HG03196 (cell line): ENCODE results near the gene MCM9.
A peak's percentile ranks its signal among the peaks of the same experiment; 100 is the strongest.
"Not testable (repeated sequence)": the region's sequence is repeated elsewhere in the genome, so short reads cannot be mapped to it uniquely, and the experiment has no call there.

Experiments used
- ATAC-seq: cut with Tn5 transposase; IDR thresholded peaks from one replicate; pipeline ENCODE4 v1.9.1; 2021; ENCODE audit not compliant: unreplicated experiment

Gene MCM9

DNA sequence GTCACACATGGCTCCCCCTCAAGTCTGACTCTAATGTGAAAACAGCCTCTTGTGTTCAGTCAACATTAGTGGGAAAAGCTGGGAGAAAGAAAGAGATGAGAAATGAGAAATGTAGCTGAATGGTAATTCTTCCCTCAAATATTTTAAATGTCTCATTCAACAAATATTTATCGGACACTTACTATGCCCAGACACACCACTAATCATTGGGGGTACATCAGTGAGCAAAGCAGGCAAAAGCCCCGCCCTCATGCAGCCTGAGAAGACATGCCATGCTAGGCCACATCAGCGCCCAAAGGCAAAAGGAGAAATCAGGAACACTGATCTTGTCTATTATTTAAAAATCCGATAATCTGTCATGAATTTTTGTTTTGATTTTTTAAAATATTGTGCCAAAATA is 130.9 kb downstream of the MCM9 start:
- no peak for ATAC-seq

DNA sequence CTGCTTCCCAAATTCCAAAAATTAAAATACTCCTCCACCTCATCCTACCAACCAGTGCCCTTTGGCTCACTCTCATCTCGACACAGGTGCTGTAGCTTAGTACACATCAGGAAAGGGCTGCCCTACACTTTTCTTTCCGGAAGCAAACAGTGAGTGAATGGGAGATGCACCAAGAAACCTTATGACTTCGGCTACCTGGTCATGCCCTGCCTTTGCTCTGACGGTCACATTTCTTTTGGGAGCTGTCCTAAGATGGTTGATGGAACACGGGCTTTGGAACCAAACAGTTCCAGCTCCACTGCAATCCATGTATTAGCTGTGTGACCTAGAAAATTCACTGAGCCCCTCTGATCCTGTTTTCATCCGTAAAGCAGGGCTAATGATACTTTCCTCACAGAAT is 133.7 kb downstream of the MCM9 start:
- ATAC-seq: no peak

DNA sequence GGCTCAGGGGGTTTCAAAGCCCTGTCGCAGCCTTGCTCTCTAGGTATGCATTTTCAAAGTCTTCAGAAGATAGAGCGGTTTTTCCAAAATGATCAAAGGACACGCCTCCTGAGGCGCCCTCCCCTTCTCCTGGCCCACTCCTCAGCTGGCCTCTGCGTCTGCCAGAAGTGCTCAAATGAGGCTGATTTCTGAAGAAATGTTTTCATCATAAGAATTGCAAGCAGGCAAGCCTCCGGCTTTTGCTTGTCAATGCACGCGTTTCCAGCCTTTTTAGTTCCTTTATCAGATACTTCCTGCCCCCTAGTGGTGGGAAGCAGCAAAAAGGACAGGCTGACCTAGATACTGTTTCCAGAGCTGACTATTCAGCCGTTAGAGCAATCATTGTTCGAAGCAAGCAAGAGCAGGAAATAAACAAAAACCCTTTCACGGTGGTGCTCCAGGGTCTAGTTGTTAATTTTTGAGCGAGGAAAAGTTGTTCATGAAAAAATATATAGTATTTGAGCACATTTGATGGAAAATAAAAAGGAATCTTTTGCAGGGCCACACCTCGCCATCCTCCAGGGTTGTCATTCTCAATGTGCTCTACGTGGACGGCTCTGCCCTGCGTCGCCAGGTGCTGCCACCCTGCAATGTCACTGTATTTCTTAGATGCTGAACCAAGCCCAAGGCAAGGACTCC is 134.4 kb downstream of the MCM9 start:
- ATAC-seq: peak; percentile 96

DNA sequence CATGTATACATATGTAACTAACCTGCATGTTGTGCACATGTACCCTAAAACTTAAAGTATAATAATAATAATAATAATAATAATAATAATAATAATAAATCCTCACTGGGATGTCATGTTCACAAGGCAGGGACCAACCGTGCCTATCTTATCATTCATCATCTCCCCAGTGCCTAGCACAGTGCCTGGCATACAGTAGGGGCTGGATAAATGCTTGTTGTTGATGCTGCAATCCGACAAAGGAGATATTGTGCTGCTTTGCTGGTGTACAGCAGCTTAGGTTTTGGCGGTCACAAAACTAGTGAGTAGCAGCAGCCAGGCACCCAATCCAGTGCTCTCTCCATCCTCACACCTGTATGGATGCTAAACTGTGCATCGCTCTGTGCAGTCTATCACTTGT is 135.1 kb downstream of the MCM9 start:
- ATAC-seq: no peak

DNA sequence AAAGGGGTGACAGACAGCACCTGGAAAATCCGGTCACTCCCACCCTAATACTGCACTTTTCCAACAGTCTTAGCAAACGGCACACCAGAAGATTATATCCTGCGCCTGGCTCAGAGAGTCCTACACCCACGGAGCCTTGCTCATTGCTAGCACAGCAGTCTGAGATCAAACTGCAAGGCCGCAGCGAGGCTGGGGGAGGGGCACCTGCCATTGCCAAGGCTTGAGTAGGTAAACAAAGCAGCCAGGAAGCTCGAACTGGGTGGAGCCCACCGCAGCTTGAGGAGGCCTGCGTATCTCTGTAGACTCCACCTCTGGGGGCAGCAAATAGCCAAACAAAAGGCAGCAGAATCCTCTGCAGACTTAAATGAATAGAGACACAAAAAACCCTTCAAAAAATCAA is 138.4 kb downstream of the MCM9 start:
- not testable (repeated sequence) for ATAC-seq

DNA sequence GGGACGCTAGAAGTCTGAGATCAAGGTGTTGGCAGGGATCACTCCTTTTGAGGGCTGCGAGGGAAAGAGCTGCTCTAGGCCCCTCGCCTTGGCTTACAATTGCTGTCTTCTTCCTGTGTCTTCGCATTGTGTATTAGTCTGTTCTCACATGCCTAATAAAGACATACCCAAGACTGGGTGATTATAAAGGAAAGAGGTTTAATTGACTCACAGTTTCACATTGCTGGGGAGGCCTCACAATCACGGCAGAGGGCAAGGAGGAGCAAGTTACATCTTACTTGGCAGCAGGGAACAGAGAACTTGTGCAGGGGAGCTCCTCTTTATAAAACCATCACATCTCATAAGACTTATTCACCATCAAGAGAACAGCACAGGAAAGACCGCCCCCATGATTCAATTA is 143.5 kb downstream of the MCM9 start:
- ATAC-seq: no peak

DNA sequence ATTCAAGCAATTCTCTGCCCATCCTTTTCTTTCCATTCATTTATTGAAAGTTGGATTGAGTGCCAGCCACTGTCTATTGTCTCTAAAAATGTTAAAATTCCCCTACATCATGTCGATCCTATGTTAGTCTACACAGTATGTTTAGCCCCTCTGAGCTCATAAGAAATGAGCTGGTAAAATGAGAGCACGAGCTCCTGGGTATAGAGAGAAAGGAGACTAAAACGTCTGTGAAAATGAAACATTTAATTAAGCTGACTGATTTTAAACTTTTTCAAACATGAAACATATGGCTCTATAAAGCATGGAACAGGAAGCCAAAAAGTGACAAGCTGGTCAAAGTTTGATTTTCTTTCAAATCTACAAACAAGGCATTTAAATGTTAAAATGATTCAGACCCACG is 145.0 kb downstream of the MCM9 start:
- no peak for ATAC-seq

DNA sequence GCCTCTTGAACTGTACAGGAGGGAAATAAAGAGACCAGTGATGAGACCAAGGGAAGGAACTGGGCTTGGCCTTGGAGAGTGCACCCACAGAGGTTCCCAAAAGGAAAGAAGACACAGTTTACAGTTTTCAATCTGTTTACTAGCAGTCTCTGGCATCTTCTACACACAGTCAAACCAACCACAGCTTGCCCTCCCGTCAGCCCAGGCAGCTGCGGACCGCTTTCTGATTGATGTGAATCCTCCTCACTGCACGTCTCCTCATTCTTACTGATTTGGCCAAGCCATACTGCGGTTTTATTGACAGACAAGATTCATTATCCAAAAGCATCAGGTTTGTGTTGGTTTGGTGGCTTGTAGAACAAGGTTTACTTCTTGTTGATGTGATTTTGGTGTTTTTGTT is 145.5 kb downstream of the MCM9 start:
- no peak for ATAC-seq

DNA sequence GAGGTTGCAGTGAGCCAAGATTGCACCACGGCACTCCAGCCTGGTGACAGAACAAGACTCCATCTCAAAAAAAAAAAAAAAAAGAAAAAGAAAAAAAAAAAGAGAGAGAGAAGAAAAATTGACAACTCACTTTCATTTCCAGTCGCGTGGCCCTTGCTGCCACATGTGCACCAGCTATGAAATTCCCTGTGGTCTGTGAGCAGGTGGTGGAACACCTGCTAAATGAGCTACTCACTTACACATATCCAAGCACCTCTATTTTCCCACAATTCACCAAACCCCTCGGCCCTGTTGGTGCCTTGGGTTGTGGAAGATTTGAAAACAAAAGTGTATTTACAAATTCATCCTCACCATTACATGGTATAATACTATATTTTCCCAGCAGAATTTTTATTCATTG is 146.3 kb downstream of the MCM9 start:
- ATAC-seq: no peak

DNA sequence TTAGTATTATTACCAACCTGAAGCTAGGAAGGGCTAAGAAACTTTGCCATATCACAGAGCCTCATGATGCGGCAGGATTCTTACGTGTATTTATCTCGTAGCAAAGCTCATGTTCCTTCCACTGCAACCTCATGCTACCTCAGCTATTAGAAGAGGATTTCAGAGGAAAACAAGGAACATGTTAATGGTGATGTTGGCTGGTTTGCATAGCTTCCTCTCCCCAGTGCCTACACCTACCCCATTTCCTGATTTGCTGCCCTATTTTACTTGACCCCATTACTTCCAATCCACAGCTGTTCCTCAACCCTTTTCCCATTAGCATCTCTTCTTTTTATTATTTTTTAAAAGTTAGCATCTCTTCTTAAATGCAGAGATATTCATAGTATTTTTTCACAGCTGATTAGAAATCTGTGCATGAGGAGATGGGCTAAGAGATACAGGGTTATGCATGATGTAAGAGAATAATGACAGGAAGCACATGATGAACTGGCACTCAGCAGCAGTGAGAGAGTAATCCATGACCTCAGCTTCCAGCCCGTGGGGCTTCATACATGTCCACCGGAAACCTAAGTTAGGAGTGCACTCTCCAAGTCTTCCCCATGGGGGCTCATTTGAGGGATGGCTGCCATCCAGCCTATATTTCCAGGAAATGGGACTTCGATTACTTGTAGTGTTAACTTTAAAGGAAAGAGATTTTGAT is 147.1 kb downstream of the MCM9 start:
- ATAC-seq: no peak

DNA sequence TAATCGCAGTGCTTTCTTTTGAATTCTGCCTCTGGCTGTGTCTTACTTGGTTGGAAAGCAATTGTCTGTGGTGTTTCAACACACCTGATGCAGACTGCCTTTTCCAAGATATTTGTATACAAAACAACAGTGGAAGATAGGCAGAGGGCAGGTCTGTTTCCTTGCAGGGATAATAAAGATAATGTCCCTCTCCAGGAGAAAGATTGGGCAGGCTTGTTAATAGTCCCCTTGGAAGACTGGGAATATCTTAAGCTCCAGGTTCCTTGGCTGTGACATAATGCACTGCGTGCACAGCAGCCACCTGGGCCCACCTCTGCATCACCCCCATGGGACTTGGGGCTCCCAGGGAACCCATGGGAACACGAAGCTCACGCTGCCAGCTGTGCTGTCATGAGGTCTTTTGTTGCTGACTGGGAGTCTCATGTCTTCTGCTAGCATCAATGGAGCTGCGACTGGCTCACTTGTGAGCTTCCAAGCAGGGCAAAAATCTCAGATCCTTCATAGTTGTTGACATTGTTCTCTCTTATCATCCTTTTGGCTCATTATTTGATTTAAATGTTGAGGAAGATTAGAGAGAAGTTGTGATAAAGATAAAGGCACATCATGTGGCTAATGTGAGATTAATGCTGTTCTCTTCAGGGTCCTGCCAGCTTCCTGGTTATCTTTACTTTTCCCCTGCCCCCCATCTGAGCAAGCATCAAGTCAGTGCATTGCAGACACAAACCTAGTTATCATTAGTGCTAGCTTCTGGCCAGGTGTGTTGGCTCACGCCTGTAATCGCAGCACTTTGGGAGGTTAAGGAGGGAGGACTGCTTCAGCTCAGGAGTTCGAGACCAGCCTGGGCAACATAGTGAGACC is 148.1 kb downstream of the MCM9 start:
- no peak for ATAC-seq

DNA sequence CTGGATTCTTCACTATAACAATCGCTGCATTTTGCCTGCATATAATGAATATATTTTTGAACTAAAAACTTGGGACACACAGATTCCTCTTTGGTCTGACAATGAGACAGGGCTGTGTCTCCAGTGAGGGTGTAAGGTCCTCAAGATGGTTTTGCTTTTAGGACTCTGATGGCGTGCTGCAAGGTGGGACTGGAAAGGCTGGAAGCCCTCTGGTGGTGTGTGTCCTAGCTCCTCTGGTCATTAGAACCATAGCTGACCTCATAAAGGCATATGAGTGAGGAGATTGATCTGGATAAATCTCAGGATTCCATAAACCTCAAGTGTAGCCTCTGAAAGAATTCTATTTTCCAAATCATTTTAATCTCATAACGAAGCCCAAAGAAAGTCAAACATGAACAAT is 149.4 kb downstream of the MCM9 start:
- no peak for ATAC-seq

DNA sequence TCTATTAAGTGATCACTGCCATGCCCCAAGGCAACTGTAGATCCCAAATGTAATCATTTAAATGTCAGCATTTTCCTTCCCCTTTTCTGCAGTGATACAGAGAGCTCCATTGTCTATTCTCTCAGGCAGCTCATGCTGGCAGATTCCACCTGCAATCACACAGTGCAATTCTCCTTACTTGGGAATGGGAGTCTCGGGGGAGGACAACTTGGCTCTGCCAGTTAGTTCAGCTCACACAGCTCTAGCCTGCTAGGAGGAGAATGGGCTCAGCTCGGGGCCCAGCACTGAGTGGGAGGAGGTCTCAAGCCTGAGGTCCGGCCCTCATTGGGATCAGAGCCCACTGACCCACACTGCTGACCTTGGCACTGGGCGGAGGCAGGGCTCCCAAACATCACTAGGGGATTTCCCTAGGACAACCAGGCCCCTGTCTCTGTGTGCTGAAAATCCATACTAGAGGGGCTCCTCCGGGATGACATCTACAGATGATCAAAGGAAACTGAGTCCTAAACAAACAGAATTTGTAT is 150.3 kb downstream of the MCM9 start:
- no peak for ATAC-seq

DNA sequence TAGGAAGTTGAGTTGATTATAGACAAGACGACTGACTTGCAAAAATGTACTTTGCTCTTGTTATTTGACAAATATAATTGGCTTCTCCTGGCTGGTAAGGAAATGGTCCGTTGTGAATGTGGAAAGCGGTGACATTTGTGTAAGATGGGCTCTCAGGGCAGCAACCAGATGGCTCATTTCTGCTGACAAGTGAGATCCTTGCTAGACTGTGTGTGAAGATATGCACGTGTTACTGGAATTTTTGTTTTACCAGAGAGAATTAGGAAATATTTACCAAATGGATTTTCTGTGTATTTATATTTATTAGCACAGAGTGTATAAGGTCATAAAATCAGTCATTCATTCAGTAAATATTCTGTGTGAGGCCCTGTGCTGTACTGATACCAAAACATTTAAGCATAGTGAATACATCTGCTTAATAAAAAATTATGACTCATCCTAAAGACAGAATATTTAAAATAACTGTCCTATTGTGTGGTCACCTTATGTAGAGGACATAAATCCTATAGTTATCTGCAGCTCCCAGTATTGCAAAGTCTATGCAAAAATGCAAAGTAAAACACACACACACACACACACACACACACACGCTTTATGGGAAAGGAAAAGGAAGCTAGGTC is 150.9 kb downstream of the MCM9 start:
- no peak for ATAC-seq

DNA sequence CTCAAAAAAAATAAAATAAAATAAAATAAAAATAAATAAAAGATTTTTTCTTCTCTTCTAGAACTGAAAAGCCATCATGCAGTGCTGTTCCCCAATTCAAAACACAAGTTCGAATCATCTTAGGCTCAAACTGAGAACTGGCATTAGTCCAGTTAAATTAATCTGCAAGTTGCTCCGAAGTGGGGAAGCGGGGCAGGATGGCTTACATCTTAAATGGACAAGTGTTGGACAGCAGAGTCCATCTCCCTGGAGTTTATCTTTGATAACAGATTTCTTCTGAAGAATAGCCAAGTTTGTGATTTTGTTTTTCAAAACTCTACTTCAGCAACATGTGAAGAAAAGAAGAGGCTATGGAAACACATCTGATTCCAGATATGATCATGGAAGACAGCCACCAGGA is 152.3 kb downstream of the MCM9 start:
- ATAC-seq: no peak

DNA sequence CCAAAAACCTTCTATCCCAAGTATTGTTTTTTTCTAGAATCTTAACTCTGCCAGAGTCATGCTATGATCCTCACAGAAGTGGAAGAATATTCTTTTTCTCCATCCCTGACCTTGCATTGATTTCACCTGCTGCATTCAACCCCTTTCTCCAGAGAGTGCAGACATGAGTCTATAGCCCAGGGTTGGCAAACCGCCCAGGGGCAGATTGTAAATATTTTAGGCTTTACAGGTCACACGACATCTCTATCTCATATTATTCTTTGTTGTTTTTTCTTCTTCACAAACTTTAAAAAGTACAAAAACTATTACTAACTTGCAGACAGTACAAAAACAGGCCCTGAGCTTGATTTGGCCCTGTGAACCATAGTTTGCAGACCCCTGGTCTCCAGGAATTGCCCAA is 153.1 kb downstream of the MCM9 start:
- ATAC-seq: no peak

DNA sequence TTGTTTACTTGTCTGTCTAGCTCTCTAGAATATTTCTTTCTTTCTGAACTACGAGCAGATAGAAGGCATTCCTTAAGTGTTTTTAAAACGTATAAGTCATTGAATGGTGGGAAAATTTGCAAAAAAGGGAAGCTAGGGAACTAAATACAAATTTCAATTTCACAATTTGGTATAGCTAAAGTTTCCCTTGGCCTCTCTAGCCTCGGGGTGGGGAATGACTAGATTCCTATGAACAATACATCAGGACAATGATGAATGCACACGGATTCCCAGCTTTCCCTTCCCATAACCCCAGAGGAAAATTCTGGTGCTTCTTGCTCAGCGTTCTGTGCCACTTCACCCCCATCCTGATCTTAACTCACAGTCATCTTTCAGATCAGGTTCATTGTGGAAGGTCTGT is 154.3 kb downstream of the MCM9 start:
- ATAC-seq: no peak

DNA sequence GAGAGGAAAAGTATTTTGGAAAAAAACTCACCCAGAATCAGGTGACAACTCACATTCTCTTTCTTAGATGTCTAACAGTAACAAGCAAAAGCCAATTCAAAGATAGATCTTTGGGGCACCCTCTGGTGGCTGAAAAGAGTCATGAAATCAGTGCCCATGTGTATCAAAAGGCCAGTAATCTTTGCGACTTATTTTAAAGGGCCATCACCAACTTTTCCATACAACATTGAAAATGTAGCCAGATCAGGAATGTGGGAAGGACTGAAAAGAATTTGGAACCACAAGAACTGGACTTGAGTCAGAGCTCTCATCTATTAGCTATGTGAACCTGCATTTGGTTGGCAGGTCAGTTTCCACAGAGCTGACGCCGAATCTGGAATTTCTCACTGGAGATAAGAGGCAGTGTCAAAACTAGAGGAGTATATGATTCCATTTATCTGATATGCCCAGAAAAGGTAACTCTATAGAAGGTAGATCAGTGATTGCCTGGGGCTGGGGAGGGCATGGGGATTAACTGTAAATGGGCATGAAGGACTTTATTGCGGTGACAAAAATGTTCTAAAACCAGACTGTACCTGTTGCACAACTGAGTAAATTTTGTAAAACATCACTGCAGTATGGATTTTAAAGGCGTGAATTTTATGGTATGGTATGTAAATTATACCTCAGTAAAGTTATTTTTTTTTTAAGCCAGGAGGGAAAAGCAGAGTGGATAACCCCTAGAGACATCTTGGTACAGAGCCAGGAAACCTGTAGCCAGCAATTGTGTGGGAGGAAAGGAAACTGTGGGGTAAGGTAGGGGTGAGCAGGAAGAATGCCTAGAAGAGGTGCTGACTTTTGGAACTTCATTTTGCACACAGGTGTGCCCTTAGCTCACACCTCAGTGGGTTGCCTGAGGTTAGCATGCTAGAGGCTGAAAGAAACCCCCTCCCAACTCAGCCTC is 158.1 kb downstream of the MCM9 start:
- ATAC-seq: peak; percentile 71

DNA sequence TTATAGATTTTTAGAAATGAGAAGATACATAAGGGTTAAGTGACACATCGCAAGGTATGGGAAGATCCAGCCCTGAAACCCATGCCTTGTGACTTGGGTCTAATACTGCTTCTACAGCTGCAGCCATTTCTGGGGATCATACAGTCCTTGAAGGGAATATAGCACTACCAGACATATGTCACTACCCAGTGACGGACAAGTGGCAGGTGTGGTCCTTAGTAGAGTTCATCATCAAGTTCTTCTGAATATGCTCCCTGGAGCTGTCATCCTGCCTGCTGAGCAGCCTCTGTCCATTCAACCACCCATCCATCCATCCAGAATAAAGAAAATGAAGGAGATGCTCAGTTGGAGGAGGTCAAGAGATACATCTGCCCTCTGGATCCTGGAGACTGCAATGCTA is 159.6 kb downstream of the MCM9 start:
- ATAC-seq: no peak

DNA sequence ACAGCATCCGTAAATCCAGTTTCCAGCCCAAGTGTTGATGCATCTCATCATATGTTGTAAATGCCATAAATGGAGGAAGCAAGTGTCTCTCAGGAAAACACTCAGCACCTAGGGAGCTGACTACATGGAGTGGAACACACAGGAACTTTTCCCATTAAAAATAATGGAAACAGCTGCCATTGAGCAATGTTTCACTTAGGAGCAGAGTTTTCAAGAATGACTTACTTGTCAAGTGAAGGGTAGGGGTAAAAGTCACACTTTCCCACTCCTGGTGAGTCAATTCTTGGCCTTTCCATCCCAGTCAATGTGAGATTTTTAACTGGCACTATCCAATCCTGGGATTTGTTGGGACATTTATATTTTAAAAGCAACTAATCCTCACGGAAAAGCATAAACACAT is 160.4 kb downstream of the MCM9 start:
- no peak for ATAC-seq
